ENCODE results near the gene TEC.
"Not testable (repeated sequence)": the region's sequence is repeated elsewhere in the genome, so short reads cannot be mapped to it uniquely, and the experiment has no call there.

Gene TEC

GRCh38 chr4:48191758-48192157 is 77.9 kb downstream of the TEC start:
- TF ChIP-seq CTCF (IDR thresholded peaks at IDR 0.05; ENCODE audit: control extremely low read depth, extremely low read depth, low read depth, missing control alignments) = no peak
- POLR2A ChIA-PET = no interaction called here
- DNase-seq (ENCODE audit: extremely low spot score) = no peak
- CTCF ChIA-PET = interaction anchor here (1.4 to 1.6 kb wide), 2 partner anchors 10 to 26 kb away, joined by 4 read pairs; no protein-coding TSS in a partner anchor

- POLR2A ChIA-PET = no interaction called here
- no peak for TF ChIP-seq CTCF (IDR thresholded peaks at IDR 0.05; ENCODE audit: control extremely low read depth, extremely low read depth, low read depth, missing control alignments)
- no peak for DNase-seq (ENCODE audit: extremely low spot score)
- CTCF ChIA-PET = interaction anchor here (1.0 kb wide), 1 partner anchor 12 kb away, joined by 3 read pairs; no protein-coding TSS in a partner anchor
Measured at GRCh38 chr4:48190839-48191238, 78.8 kb downstream of the TEC start.

DNA sequence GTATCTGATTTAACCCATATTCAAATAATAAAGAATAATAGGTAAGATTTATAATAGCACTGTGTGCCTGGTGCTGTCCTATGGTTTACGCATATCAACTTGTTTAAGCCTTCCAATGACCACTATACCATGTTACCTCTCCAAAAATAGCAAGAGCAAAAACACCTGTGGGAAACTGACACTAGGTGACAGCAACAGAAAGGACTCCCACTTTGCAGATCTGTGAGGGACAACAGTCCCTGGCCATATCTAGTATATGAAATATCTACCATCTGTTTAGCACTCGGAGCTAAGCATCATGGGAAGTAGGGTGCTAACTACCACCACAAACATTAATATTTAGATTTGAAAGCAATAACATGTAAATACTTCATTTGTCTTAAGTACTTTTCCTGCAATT is 79.9 kb downstream of the TEC start:
- CTCF ChIA-PET = no interaction called here
- POLR2A ChIA-PET = no interaction called here
- no peak for TF ChIP-seq CTCF (IDR thresholded peaks at IDR 0.05; ENCODE audit: control extremely low read depth, extremely low read depth, low read depth, missing control alignments)
- DNase-seq (ENCODE audit: extremely low spot score) = no peak

GRCh38 chr4:48188390-48188789 is 81.2 kb downstream of the TEC start:
- ChIA-PET CTCF (interaction anchor here (1.1 kb wide), 1 partner anchor 19 kb away, joined by 3 read pairs; no protein-coding TSS in a partner anchor), POLR2A (no interaction called here)
- no peak for DNase-seq (ENCODE audit: extremely low spot score)
- no peak for TF ChIP-seq CTCF (IDR thresholded peaks at IDR 0.05; ENCODE audit: control extremely low read depth, extremely low read depth, low read depth, missing control alignments)

DNA sequence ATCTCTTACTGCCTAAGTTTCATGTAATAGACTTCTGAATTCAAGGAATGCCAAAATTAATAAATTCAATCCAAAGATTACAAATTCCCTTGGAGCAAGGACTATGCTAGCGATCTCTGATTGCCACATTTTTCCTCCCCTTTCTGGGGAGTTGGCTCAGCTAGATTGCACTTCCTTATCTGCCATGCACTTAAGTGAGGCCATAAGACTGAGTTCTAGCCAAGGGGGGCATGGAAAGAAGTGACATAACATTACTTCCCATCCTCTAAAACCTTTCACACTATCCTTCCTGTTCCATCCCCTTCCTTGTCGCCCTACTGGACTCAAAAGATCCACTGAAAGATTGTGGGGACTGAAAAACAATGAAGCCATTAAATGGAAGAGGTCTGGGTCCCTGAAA is 81.8 kb downstream of the TEC start:
- POLR2A ChIA-PET = no interaction called here
- CTCF ChIA-PET = interaction anchor here (1.1 kb wide), 1 partner anchor 18 kb away, joined by 3 read pairs; no protein-coding TSS in a partner anchor
- TF ChIP-seq CTCF (IDR thresholded peaks at IDR 0.05; ENCODE audit: control extremely low read depth, extremely low read depth, low read depth, missing control alignments) = no peak
- DNase-seq (ENCODE audit: extremely low spot score) = no peak

DNA sequence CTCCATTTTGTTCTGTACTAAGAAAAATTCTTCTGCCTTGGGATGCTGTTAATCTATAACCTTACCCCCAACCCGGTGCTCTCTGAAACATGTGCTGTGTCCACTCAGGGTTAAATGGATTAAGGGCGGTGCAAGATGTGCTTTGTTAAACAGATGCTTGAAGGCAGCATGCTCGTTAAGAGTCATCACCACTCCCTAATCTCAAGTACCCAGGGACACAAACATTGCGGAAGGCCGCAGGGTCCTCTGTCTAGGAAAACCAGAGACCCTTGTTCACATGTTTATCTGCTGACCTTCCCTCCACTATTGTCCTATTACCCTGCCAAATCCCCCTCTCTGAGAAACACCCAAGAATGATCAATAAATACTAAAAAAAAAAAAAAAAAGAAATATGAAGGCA is 82.6 kb downstream of the TEC start:
- POLR2A ChIA-PET; CTCF ChIA-PET; DNase-seq (ENCODE audit: extremely low spot score): not testable (repeated sequence)

- CTCF ChIA-PET; POLR2A ChIA-PET; DNase-seq (ENCODE audit: extremely low spot score): not testable (repeated sequence)
Measured at GRCh38 chr4:48186394-48186793, 83.2 kb downstream of the TEC start.

- no peak for TF ChIP-seq CTCF (IDR thresholded peaks at IDR 0.05; ENCODE audit: control extremely low read depth, extremely low read depth, low read depth, missing control alignments)
- ChIA-PET POLR2A (no interaction called here), CTCF (no interaction called here)
- no peak for DNase-seq (ENCODE audit: extremely low spot score)
Measured at GRCh38 chr4:48184882-48185281, 84.8 kb downstream of the TEC start.

Measured in GM10248 (cell line).